Transverse colon (tissue), 4 donors: ENCODE data around the gene HCK. TPM values are rescaled to one million over a fixed set of nuclear protein-coding genes. Genes with fewer than 3 reads are reported as not detected.

Experiments used
- DNase-seq: peaks from one replicate; pipeline ENCODE4 v3.0.0-alpha.2; 2019
- H3K27ac ChIP-seq, 4 donors: fragments of 200-600 bp; sonication (generic); 2 replicates each; pipeline ENCODE4 v1.5.1; 2016 to 2018; ENCODE audit warnings: inconsistent platforms in 4 of 4
- H3K27me3 ChIP-seq: fragments of 200-600 bp; sonication (generic); 2 replicates; pipeline ENCODE4 v1.5.1; 2017; ENCODE audit warnings: inconsistent platforms
- H3K36me3 ChIP-seq, 4 donors: fragments of 200-600 bp; sonication (generic); 2 replicates each; pipeline ENCODE4 v1.5.1; 2017 to 2019; ENCODE audit warnings: inconsistent platforms in 4 of 4
- H3K4me1 ChIP-seq, 4 donors: fragments of 200-600 bp; sonication (generic); 2 replicates each; pipeline ENCODE4 v1.5.1; 2017 to 2020; ENCODE audit warnings: inconsistent platforms in 4 of 4
- H3K4me3 ChIP-seq, 4 donors: fragments of 200-600 bp; sonication (generic); 1 replicate in 1 of 4; 2 replicates in 3 of 4; pipeline versions ENCODE4 v1.5.1 to v1.6.1; 2017 to 2019; ENCODE audit warnings: inconsistent platforms in 4 of 4
- H3K9me3 ChIP-seq, 2 donors: fragments of 200-600 bp; sonication (generic); 2 replicates each; pipeline ENCODE4 v1.5.1; 2017 to 2019; ENCODE audit warnings: inconsistent platforms in 2 of 2
- CTCF ChIP-seq, 5 experiments: fragments of 200-600 bp in 3 of 5; fragments of 450-650 bp in 2 of 5; sonication (generic) in 3 of 5; IDR thresholded peaks; 1 replicate in 2 of 5; 2 replicates in 3 of 5; pipeline ENCODE4 v1.5.1; 2016 to 2017; ENCODE audit warnings: antibody characterized with exemption in 5 of 5, inconsistent platforms in 3 of 5, mild to moderate bottlenecking in 2 of 5, moderate library complexity in 1 of 5
- EP300 ChIP-seq: sonication (generic); formaldehyde crosslinking; IDR thresholded peaks from one replicate; pipeline ENCODE4 v1.6.1; 2017; ENCODE audit warnings: antibody characterized with exemption, low read depth
- POLR2A ChIP-seq: fragments of 450-650 bp; IDR thresholded peaks from one replicate; pipeline ENCODE4 v1.6.1; 2016; ENCODE audit warnings: antibody characterized with exemption, mild to moderate bottlenecking, moderate library complexity
- POLR2AphosphoS5 ChIP-seq, 3 donors: sonication (generic); formaldehyde crosslinking; IDR thresholded peaks; one replicate each; pipeline ENCODE4 v1.6.1; 2016; ENCODE audit warnings: antibody characterized with exemption in 3 of 3
- WGBS, 2 donors: methylation state at CpG; one replicate each; pipeline ENCODE4 v1.1.5; 2018; ENCODE audit warnings: low coverage in 1 of 2; 5-methylcytosine and 5-hydroxymethylcytosine counted together
- in situ Hi-C, 4 donors: fragments of 200-750 bp; cut with MboI; loops; one replicate each; pipeline versions ENCODE4 v1.15.0 to v1.15.1; 2017; ENCODE audit warnings: low sequenced_read_pairs in 3 of 4, low pct_ligation_motif_present in 1 of 4, low pct_unique_long_range_greater_than_20kb in 1 of 4
- intact Hi-C: fragments of 100-400 bp; cut with DNase I; formaldehyde crosslinking; loops from one replicate; pipeline ENCODE4 v1.15.1; 2023; ENCODE audit warnings: low total_unique reads
- total RNA-seq, 4 donors: library from RNA; depleted of rRNA; stranded (reverse); fragments of >200 nt; gene quantifications; one replicate each; pipeline ENCODE4 v1.1.0, GENCODE V29; 2016

The HCK gene
- total RNA-seq, 4 donors from 2014 or later: 9.7 to 22.7 (median 11.7) TPM

- H3K27ac ChIP-seq: peak overlapping the region in 2 of 4 donors; percentile 17 to 41
- in situ Hi-C loops: no loop called here
Observed at GRCh38 chr20:32010666-32011065, 41.4 kb upstream of the HCK start.

GRCh38 chr20:32012159-32012688, 39.8 kb upstream of the HCK start:
- no peaks in the 10 kb centered on the region for H3K36me3 ChIP-seq
- H3K27me3 ChIP-seq: peaks cover 58% of the 10 kb centered on the region
- no peak for TF ChIP-seq EP300
- no peak for TF ChIP-seq CTCF (IDR thresholded peaks at IDR 0.05)
- TF ChIP-seq POLR2A: no peak
- TF ChIP-seq POLR2AphosphoS5 (IDR thresholded peaks at IDR 0.05): no peak
- 64% methylated on average over 5 of the region's 5 CpGs; no CpG with 5 or more reads in 1 of the 2 donors for WGBS, 2 donors
- H3K27ac ChIP-seq: no peak overlapping the region
- no peak overlapping the region for H3K4me3 ChIP-seq
- no peaks in the 10 kb centered on the region for H3K9me3 ChIP-seq
- intact Hi-C loops: no loop called here
- no peak for DNase-seq
- no peaks in the 10 kb centered on the region for H3K4me1 ChIP-seq
- in situ Hi-C loops: no loop called here

More at GRCh38 chr20:32010666-32011065, 41.4 kb upstream of the HCK start:
- TF ChIP-seq CTCF (IDR thresholded peaks at IDR 0.05) (no peak), POLR2AphosphoS5 (IDR thresholded peaks at IDR 0.05) (no peak), EP300 (no peak), POLR2A (no peak)
- Histone ChIP-seq H3K36me3 (no peaks in the 10 kb centered on the region), H3K4me1 (no peaks in the 10 kb centered on the region), H3K27me3 (peaks cover 43% of the 10 kb centered on the region), H3K9me3 (no peaks in the 10 kb centered on the region), H3K4me3 (peak overlapping the region in 1 of 4 donors; percentile 5)
- intact Hi-C loops: no loop called here
- 29 to 35% methylated on average over 4 to 8 of the region's 8 CpGs for WGBS, 2 donors
- DNase-seq: no peak

- no peak for DNase-seq
- intact Hi-C loops: no loop called here
- 78% methylated on average over 7 of the region's 7 CpGs; no CpG with 5 or more reads in 1 of the 2 donors for WGBS, 2 donors
- H3K36me3 ChIP-seq: no peaks in the 10 kb centered on the region
- TF ChIP-seq POLR2A (no peak), EP300 (no peak), CTCF (IDR thresholded peaks at IDR 0.05) (no peak), POLR2AphosphoS5 (IDR thresholded peaks at IDR 0.05) (no peak)
- no peaks in the 10 kb centered on the region for H3K9me3 ChIP-seq
- H3K4me1 ChIP-seq: peaks cover 0 to 6% (median 2%) of the 10 kb centered on the region in 4 donors
- in situ Hi-C loops: no loop called here
- no peak overlapping the region for H3K27ac ChIP-seq
- peaks cover 66% of the 10 kb centered on the region for H3K27me3 ChIP-seq
- H3K4me3 ChIP-seq: no peak overlapping the region
Observed at GRCh38 chr20:32013326-32013725, 38.7 kb upstream of the HCK start.

GRCh38 chr20:32017711-32018251, 34.3 kb upstream of the HCK start:
- Histone ChIP-seq H3K36me3 (no peaks in the 10 kb centered on the region), H3K27me3 (peaks cover 87% of the 10 kb centered on the region), H3K4me3 (no peak overlapping the region), H3K9me3 (no peaks in the 10 kb centered on the region), H3K4me1 (peaks cover 0 to 16% (median 12%) of the 10 kb centered on the region in 4 donors), H3K27ac (peak overlapping the region in 1 of 4 donors; percentile 26)
- WGBS, 2 donors: 16 to 100% methylated on average over 1 to 28 of the region's 35 CpGs
- in situ Hi-C loops (no loop called here), intact Hi-C loops (no loop called here)
- TF ChIP-seq CTCF (IDR thresholded peaks at IDR 0.05): peak in 2 of 5 experiments; percentile 21 to 22
- TF ChIP-seq EP300: no peak
- DNase-seq: peak; percentile 54
